WTC11 (cell line): Measurements from ENCODE around the gene QKI.

ENCODE experiments used
- FOXJ3 ChIP-seq: sonication (generic); formaldehyde crosslinking; IDR thresholded peaks from 2 replicates; pipeline ENCODE4 v1.9.0; 2021; ENCODE audit warnings: missing genetic modification reagents, mild to moderate bottlenecking, borderline replicate concordance
- NR3C1 ChIP-seq: sonication (generic); formaldehyde crosslinking; conservative IDR thresholded peaks from 2 replicates; pipeline ENCODE4 v1.8.1; 2023; ENCODE audit warnings: low read depth, mild to moderate bottlenecking, missing genetic modification reagents
- RELA ChIP-seq: sonication (generic); formaldehyde crosslinking; IDR thresholded peaks from 2 replicates; pipeline ENCODE4 v1.8.1; 2022; ENCODE audit warnings: missing genetic modification reagents, mild to moderate bottlenecking, borderline replicate concordance
- TF ChIP-seq, protein P1 (sequence below): fragments of 200-600 bp; IDR thresholded peaks from 2 replicates; pipeline ENCODE4 v1.8.0; 2022; ENCODE audit warnings: antibody characterized with exemption
- TF ChIP-seq, protein P2 (sequence below): sonication (generic); formaldehyde crosslinking; IDR thresholded peaks from 2 replicates; pipeline ENCODE4 v1.8.1; 2022; ENCODE audit warnings: missing genetic modification reagents, borderline replicate concordance
- TF ChIP-seq, protein P3 (sequence below): sonication (generic); formaldehyde crosslinking; IDR thresholded peaks from 2 replicates; pipeline ENCODE4 v1.8.1; 2023; ENCODE audit warnings: mild to moderate bottlenecking, missing genetic modification reagents, moderate library complexity
- TF ChIP-seq, protein P4 (sequence below): sonication (generic); formaldehyde crosslinking; IDR thresholded peaks from 2 replicates; pipeline ENCODE4 v1.8.0; 2022; ENCODE audit warnings: missing genetic modification reagents

DNA sequence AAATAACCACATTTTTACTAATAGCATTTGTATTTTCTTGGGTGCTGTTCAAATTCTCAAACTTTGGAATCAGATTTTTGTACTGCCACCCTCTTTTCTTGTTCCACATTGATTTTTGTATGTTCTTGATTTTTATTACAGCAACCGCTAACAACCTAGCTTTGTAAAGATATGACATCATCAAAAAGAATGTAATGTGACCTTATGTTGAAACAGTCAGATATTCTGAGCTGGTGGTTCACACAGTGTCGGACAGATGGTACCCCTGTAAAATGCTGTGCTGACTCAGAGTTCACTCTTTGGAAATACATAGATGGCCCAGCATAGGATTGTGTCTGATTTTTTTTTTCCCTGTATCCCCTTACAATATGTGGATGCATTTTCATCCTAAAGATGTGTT is 118.9 kb downstream of the QKI start:
- TF ChIP-seq NR3C1: no peak
- TF ChIP-seq, protein P1, sequence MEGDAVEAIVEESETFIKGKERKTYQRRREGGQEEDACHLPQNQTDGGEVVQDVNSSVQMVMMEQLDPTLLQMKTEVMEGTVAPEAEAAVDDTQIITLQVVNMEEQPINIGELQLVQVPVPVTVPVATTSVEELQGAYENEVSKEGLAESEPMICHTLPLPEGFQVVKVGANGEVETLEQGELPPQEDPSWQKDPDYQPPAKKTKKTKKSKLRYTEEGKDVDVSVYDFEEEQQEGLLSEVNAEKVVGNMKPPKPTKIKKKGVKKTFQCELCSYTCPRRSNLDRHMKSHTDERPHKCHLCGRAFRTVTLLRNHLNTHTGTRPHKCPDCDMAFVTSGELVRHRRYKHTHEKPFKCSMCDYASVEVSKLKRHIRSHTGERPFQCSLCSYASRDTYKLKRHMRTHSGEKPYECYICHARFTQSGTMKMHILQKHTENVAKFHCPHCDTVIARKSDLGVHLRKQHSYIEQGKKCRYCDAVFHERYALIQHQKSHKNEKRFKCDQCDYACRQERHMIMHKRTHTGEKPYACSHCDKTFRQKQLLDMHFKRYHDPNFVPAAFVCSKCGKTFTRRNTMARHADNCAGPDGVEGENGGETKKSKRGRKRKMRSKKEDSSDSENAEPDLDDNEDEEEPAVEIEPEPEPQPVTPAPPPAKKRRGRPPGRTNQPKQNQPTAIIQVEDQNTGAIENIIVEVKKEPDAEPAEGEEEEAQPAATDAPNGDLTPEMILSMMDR: no peak
- TF ChIP-seq FOXJ3 (CRISPR knock-in tag): no peak
- TF ChIP-seq, protein P2, sequence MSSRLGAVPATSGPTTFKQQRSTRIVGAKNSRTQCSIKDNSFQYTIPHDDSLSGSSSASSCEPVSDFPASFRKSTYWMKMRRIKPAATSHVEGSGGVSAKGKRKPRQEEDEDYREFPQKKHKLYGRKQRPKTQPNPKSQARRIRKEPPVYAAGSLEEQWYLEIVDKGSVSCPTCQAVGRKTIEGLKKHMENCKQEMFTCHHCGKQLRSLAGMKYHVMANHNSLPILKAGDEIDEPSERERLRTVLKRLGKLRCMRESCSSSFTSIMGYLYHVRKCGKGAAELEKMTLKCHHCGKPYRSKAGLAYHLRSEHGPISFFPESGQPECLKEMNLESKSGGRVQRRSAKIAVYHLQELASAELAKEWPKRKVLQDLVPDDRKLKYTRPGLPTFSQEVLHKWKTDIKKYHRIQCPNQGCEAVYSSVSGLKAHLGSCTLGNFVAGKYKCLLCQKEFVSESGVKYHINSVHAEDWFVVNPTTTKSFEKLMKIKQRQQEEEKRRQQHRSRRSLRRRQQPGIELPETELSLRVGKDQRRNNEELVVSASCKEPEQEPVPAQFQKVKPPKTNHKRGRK (CRISPR knock-in tag): no peak
- TF ChIP-seq, protein P3, sequence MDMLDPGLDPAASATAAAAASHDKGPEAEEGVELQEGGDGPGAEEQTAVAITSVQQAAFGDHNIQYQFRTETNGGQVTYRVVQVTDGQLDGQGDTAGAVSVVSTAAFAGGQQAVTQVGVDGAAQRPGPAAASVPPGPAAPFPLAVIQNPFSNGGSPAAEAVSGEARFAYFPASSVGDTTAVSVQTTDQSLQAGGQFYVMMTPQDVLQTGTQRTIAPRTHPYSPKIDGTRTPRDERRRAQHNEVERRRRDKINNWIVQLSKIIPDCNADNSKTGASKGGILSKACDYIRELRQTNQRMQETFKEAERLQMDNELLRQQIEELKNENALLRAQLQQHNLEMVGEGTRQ (CRISPR knock-in tag): no peak
- TF ChIP-seq, protein P4, sequence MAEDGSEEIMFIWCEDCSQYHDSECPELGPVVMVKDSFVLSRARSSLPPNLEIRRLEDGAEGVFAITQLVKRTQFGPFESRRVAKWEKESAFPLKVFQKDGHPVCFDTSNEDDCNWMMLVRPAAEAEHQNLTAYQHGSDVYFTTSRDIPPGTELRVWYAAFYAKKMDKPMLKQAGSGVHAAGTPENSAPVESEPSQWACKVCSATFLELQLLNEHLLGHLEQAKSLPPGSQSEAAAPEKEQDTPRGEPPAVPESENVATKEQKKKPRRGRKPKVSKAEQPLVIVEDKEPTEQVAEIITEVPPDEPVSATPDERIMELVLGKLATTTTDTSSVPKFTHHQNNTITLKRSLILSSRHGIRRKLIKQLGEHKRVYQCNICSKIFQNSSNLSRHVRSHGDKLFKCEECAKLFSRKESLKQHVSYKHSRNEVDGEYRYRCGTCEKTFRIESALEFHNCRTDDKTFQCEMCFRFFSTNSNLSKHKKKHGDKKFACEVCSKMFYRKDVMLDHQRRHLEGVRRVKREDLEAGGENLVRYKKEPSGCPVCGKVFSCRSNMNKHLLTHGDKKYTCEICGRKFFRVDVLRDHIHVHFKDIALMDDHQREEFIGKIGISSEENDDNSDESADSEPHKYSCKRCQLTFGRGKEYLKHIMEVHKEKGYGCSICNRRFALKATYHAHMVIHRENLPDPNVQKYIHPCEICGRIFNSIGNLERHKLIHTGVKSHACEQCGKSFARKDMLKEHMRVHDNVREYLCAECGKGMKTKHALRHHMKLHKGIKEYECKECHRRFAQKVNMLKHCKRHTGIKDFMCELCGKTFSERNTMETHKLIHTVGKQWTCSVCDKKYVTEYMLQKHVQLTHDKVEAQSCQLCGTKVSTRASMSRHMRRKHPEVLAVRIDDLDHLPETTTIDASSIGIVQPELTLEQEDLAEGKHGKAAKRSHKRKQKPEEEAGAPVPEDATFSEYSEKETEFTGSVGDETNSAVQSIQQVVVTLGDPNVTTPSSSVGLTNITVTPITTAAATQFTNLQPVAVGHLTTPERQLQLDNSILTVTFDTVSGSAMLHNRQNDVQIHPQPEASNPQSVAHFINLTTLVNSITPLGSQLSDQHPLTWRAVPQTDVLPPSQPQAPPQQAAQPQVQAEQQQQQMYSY (CRISPR knock-in tag): no peak
- TF ChIP-seq RELA (CRISPR knock-in tag): no peak
